HL-60 (cell line): ENCODE results near the gene IGSF10.

Source experiments
- DNase-seq, 2 experiments: peaks; one replicate each; pipeline ENCODE4 v3.0.0-alpha.2; 2010 to 2020; ENCODE audit warnings: low read depth in 1 of 2, low spot score in 1 of 2
- H3K27ac ChIP-seq: fragments of 250-450 bp; sonication (Bioruptor Pico); replicated peaks from 2 replicates; pipeline ENCODE4 v1.5.1; 2020; ENCODE audit warnings: mild to moderate bottlenecking, moderate library complexity
- H3K27me3 ChIP-seq: fragments of 250-450 bp; sonication (Bioruptor Pico); 2 replicates; pipeline ENCODE4 v1.5.1; 2021; ENCODE audit warnings: mild to moderate bottlenecking, moderate library complexity; ENCODE audit not compliant: insufficient read depth, poor library complexity, severe bottlenecking
- H3K4me3 ChIP-seq: replicated peaks from 2 replicates; pipeline ENCODE4 v1.5.1; 2011; ENCODE audit warnings: mild to moderate bottlenecking, control low read depth, low read length; ENCODE audit not compliant: insufficient read depth
- GABPA ChIP-seq: IDR thresholded peaks from 2 replicates; pipeline ENCODE4 v1.6.1; 2012; ENCODE audit warnings: low read depth
- POLR2AphosphoS5 ChIP-seq: IDR thresholded peaks from 2 replicates; pipeline ENCODE4 v1.6.1; 2012; ENCODE audit warnings: low read depth
- SPI1 ChIP-seq: IDR thresholded peaks from 2 replicates; pipeline ENCODE4 v1.6.1; 2012; ENCODE audit warnings: low read depth, mild to moderate bottlenecking, borderline replicate concordance
- TF ChIP-seq, protein P1 (sequence below): IDR thresholded peaks from one replicate; pipeline ENCODE4 v1.5.1; 2011; ENCODE audit warnings: low read length, control low read depth, inconsistent platforms; ENCODE audit not compliant: insufficient read depth
- TF ChIP-seq, protein P2 (sequence below): IDR thresholded peaks from 2 replicates; pipeline ENCODE4 v1.6.1; 2012; ENCODE audit warnings: low read depth; ENCODE audit not compliant: insufficient replicate concordance

Gene IGSF10

DNA sequence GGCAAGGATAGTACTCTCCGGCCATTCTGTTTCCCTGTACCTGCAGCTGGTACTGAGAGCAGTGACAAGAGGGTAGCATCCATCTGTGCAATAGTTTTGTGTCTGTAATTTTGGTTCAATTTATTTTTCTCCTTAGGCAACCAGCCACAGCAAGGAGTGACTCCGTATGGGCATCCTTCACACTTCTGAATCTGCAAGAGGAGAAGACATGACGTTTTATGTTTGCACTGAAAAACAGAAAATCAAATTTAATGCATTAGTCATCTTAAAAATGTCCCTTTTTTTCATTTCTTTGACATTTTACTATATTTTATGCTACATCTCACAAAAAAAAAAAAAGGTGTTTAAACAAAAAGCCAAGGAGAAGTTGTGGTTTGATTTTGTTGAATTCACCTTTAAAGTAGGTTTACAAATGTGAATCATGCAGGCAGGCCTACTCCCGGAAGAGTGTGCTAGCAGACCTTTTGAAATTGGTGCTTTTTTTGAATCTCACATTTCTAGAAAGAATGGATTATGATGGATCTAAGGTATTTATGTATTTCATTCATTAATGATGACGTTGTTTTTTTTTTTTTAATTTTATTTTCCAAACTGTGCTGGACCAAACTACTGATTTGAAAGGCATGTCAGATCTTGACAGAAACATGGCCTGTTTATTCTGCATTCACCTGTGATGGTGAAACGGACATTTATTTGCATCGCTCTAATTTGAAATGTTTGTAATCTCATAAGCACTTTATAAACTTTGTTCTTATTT lies 28.1 kb downstream of the IGSF10 start:
- TF ChIP-seq, protein P1, sequence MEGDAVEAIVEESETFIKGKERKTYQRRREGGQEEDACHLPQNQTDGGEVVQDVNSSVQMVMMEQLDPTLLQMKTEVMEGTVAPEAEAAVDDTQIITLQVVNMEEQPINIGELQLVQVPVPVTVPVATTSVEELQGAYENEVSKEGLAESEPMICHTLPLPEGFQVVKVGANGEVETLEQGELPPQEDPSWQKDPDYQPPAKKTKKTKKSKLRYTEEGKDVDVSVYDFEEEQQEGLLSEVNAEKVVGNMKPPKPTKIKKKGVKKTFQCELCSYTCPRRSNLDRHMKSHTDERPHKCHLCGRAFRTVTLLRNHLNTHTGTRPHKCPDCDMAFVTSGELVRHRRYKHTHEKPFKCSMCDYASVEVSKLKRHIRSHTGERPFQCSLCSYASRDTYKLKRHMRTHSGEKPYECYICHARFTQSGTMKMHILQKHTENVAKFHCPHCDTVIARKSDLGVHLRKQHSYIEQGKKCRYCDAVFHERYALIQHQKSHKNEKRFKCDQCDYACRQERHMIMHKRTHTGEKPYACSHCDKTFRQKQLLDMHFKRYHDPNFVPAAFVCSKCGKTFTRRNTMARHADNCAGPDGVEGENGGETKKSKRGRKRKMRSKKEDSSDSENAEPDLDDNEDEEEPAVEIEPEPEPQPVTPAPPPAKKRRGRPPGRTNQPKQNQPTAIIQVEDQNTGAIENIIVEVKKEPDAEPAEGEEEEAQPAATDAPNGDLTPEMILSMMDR, result no peak
- TF ChIP-seq SPI1, result no peak
- TF ChIP-seq, protein P2, sequence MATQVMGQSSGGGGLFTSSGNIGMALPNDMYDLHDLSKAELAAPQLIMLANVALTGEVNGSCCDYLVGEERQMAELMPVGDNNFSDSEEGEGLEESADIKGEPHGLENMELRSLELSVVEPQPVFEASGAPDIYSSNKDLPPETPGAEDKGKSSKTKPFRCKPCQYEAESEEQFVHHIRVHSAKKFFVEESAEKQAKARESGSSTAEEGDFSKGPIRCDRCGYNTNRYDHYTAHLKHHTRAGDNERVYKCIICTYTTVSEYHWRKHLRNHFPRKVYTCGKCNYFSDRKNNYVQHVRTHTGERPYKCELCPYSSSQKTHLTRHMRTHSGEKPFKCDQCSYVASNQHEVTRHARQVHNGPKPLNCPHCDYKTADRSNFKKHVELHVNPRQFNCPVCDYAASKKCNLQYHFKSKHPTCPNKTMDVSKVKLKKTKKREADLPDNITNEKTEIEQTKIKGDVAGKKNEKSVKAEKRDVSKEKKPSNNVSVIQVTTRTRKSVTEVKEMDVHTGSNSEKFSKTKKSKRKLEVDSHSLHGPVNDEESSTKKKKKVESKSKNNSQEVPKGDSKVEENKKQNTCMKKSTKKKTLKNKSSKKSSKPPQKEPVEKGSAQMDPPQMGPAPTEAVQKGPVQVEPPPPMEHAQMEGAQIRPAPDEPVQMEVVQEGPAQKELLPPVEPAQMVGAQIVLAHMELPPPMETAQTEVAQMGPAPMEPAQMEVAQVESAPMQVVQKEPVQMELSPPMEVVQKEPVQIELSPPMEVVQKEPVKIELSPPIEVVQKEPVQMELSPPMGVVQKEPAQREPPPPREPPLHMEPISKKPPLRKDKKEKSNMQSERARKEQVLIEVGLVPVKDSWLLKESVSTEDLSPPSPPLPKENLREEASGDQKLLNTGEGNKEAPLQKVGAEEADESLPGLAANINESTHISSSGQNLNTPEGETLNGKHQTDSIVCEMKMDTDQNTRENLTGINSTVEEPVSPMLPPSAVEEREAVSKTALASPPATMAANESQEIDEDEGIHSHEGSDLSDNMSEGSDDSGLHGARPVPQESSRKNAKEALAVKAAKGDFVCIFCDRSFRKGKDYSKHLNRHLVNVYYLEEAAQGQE, result no peak
- TF ChIP-seq GABPA, result no peak
- TF ChIP-seq POLR2AphosphoS5, result no peak
- H3K27ac ChIP-seq, result no peak overlapping the region
- DNase-seq, result no peak
- H3K4me3 ChIP-seq, result no peak overlapping the region
- H3K27me3 ChIP-seq, result no peaks in the 10 kb centered on the region

DNA sequence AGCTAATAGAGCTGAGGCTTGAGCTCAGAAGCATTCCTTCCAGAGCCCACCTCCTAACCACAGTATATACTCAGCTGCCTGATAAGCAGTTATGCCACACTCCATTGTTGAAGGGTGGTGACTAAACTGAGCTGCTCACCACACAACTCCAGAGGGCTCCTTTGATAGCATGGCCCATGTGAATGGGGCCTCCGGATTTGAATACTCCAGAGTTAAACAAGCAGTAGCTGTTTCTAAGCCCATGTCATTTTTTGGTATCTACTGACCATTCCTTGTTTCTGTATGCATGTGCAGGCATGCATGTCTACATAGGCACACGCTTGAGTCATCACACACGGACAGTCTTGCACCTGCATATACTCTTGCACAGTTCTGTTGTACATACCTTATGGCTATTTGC lies 28.9 kb downstream of the IGSF10 start:
- no peak overlapping the region for H3K4me3 ChIP-seq
- H3K27ac ChIP-seq, result no peak overlapping the region
- DNase-seq, result no peak

DNA sequence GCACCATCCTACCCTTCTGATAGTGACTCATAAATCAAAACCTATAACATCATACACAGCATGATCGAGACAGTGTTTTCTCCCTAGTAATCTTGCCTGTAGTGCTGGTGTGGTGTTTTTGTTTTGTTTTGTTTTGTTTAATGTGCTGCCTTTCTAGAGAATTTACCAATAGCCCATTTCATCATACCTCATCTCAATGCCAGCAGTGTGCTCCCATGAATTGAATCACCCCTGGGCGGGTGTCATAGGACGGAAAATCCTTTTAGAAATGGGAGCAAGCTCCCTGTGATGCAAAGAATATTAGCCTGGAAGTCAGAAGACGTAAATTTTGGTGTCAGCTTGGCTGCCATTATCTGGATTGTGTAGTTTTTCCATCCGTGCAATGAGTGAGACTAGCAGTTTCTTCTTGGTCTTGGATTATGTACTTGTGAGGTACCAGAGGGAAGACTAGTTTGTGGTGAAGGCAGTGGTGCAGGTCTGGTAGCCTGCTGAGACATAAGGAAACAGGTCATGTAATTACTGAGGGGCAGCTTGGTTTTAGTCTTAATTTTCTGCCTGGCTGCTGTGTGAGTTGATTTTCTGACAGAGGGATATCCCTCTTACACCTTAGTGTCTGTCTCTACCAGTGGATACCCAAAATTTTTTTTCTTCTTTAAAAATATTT lies 29.9 kb downstream of the IGSF10 start:
- H3K27ac ChIP-seq, result no peak overlapping the region
- no peak overlapping the region for H3K4me3 ChIP-seq
- no peak for DNase-seq

More for the DNA sequence above, 28.9 kb downstream of the IGSF10 start:
- TF ChIP-seq GABPA (no peak), POLR2AphosphoS5 (no peak), SPI1 (no peak)
- TF ChIP-seq, protein P2, result no peak
- TF ChIP-seq, protein P1, result no peak
- H3K27me3 ChIP-seq, result no peaks in the 10 kb centered on the region

More for the DNA sequence above, 29.9 kb downstream of the IGSF10 start:
- H3K27me3 ChIP-seq, result no peaks in the 10 kb centered on the region
- TF ChIP-seq POLR2AphosphoS5, result no peak
- TF ChIP-seq, protein P1, result no peak
- no peak for TF ChIP-seq GABPA
- TF ChIP-seq, protein P2, result no peak
- no peak for TF ChIP-seq SPI1
